ENCODE measurements around the gene AGPAT3.
"Not testable (repeated sequence)": the region's sequence is repeated elsewhere in the genome, so short reads cannot be mapped to it uniquely, and the experiment has no call there.

Gene AGPAT3

GRCh38 chr21:43896696-43897299, 31.8 kb downstream of the AGPAT3 start:
- in situ Hi-C loops (cut with HindIII; ENCODE audit: low pct_ligation_motif_present, low pct_unique_long_range_greater_than_20kb, low sequenced_read_pairs); DNase-seq: not testable (repeated sequence)

GRCh38 chr21:43899307-43900077, 34.5 kb downstream of the AGPAT3 start:
- DNase-seq, result no peak
- in situ Hi-C loops (cut with HindIII; ENCODE audit: low pct_ligation_motif_present, low pct_unique_long_range_greater_than_20kb, low sequenced_read_pairs), result no loop called here

- in situ Hi-C loops (cut with HindIII; ENCODE audit: low pct_ligation_motif_present, low pct_unique_long_range_greater_than_20kb, low sequenced_read_pairs), result no loop called here
- no peak for DNase-seq
Measured at GRCh38 chr21:43900078-43900385, 35.0 kb downstream of the AGPAT3 start.

GRCh38 chr21:43900690-43901089, 35.7 kb downstream of the AGPAT3 start:
- DNase-seq, result no peak
- in situ Hi-C loops (cut with HindIII; ENCODE audit: low pct_ligation_motif_present, low pct_unique_long_range_greater_than_20kb, low sequenced_read_pairs), result no loop called here

GRCh38 chr21:43902441-43902840, 37.4 kb downstream of the AGPAT3 start:
- no peak for DNase-seq
- in situ Hi-C loops (cut with HindIII; ENCODE audit: low pct_ligation_motif_present, low pct_unique_long_range_greater_than_20kb, low sequenced_read_pairs), result no loop called here

- in situ Hi-C loops (cut with HindIII; ENCODE audit: low pct_ligation_motif_present, low pct_unique_long_range_greater_than_20kb, low sequenced_read_pairs), result no loop called here
- no peak for DNase-seq
Measured at GRCh38 chr21:43903451-43904091, 38.5 kb downstream of the AGPAT3 start.

- DNase-seq, result no peak
Measured at GRCh38 chr21:43904331-43904781, 39.3 kb downstream of the AGPAT3 start.

GRCh38 chr21:43905726-43906455, 40.9 kb downstream of the AGPAT3 start:
- in situ Hi-C loops (cut with HindIII; ENCODE audit: low pct_ligation_motif_present, low pct_unique_long_range_greater_than_20kb, low sequenced_read_pairs), result no loop called here
- no peak for DNase-seq

More at GRCh38 chr21:43904331-43904781, 39.3 kb downstream of the AGPAT3 start:
- in situ Hi-C loops (cut with HindIII; ENCODE audit: low pct_ligation_motif_present, low pct_unique_long_range_greater_than_20kb, low sequenced_read_pairs), result no loop called here

GRCh38 chr21:43906585-43907370, 41.8 kb downstream of the AGPAT3 start:
- in situ Hi-C loops (cut with HindIII; ENCODE audit: low pct_ligation_motif_present, low pct_unique_long_range_greater_than_20kb, low sequenced_read_pairs), result no loop called here
- DNase-seq, result no peak

GRCh38 chr21:43907751-43908150, 42.7 kb downstream of the AGPAT3 start:
- in situ Hi-C loops (cut with HindIII; ENCODE audit: low pct_ligation_motif_present, low pct_unique_long_range_greater_than_20kb, low sequenced_read_pairs), result no loop called here
- DNase-seq, result no peak

GRCh38 chr21:43908167-43908566, 43.1 kb downstream of the AGPAT3 start:
- in situ Hi-C loops (cut with HindIII; ENCODE audit: low pct_ligation_motif_present, low pct_unique_long_range_greater_than_20kb, low sequenced_read_pairs), result no loop called here
- no peak for DNase-seq

GRCh38 chr21:43909741-43910400, 44.8 kb downstream of the AGPAT3 start:
- DNase-seq, result no peak
- in situ Hi-C loops (cut with HindIII; ENCODE audit: low pct_ligation_motif_present, low pct_unique_long_range_greater_than_20kb, low sequenced_read_pairs), result no loop called here

- no peak for DNase-seq
- in situ Hi-C loops (cut with HindIII; ENCODE audit: low pct_ligation_motif_present, low pct_unique_long_range_greater_than_20kb, low sequenced_read_pairs), result no loop called here
Measured at GRCh38 chr21:43910460-43910859, 45.4 kb downstream of the AGPAT3 start.

GRCh38 chr21:43911015-43911934, 46.3 kb downstream of the AGPAT3 start:
- in situ Hi-C loops (cut with HindIII; ENCODE audit: low pct_ligation_motif_present, low pct_unique_long_range_greater_than_20kb, low sequenced_read_pairs), result no loop called here
- DNase-seq, result no peak

GRCh38 chr21:43911935-43912487, 47.0 kb downstream of the AGPAT3 start:
- DNase-seq, result no peak
- in situ Hi-C loops (cut with HindIII; ENCODE audit: low pct_ligation_motif_present, low pct_unique_long_range_greater_than_20kb, low sequenced_read_pairs), result no loop called here

GRCh38 chr21:43912500-43912899, 47.5 kb downstream of the AGPAT3 start:
- DNase-seq, result no peak
- in situ Hi-C loops (cut with HindIII; ENCODE audit: low pct_ligation_motif_present, low pct_unique_long_range_greater_than_20kb, low sequenced_read_pairs), result no loop called here

- no peak for DNase-seq
- in situ Hi-C loops (cut with HindIII; ENCODE audit: low pct_ligation_motif_present, low pct_unique_long_range_greater_than_20kb, low sequenced_read_pairs), result no loop called here
Measured at GRCh38 chr21:43912910-43913309, 47.9 kb downstream of the AGPAT3 start.

All from ACHN (cell line).